ENCODE data around the gene OR5AU1.

OR5AU1 gene

DNA sequence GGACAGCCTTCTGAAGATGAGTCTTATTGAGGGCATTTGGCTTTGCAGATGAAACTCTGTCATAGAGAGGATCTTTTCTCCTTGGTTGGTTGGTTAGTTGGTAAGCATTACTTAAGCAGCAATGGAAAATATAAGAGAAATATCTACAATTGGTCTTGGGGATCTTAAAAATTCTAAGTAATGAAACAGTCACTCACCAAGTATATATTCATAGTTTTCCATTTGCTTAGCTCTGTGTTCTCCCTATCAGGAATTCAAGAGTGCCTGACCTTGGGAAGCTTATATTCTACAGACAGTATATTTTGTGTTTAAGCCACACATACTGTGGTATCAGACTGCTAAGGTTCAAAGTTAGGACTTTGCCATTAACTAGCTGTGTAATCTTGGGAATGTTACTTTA lies at the start of gene OR5AU1:
OR5AU1 (minus strand) TSS at position 101 of the 400 bp plus-strand sequence. CDS start 191 bp downstream, outside the sequence.
- DNase-seq (ENCODE audit: low read depth), result no peak

DNA sequence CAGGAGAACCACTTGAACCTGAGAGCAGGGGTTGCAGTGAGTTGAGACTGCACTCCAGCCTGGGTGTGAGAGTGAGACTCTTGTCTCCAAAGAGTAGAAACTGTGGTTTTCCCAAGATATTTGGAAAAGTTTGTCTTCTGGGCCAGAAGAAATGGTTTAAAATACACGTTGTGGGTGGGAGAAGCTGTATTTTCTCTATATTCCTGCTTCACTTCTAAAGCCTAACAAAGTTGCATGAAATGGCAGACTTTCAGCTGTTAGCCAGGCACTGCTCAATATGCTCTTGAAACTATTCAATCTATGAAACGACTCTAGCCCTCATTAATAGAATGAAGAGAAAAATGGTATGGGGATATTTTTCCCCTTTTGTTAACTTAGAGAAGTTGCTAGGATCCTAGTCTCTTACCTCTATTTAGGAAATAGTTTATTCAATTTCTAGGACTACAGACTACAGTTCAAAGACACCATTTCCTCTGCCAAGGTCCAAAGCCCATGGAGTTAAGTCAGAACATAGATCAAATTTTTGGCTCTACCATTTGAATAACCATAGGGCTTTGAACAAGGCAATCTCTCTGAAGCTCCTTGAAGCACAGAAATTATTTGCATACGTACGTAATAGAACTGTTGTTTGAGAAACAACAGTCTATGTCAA lies 49.3 kb upstream of the OR5AU1 start:
- no peak for DNase-seq (ENCODE audit: low read depth)

- DNase-seq (ENCODE audit: low read depth), result no peak
These were observed 48.5 kb upstream of the OR5AU1 start for GRCh38 chr14:21204167-21205025.

- no peak for DNase-seq (ENCODE audit: low read depth)
These were observed 47.8 kb upstream of the OR5AU1 start for GRCh38 chr14:21203470-21204166.

DNA sequence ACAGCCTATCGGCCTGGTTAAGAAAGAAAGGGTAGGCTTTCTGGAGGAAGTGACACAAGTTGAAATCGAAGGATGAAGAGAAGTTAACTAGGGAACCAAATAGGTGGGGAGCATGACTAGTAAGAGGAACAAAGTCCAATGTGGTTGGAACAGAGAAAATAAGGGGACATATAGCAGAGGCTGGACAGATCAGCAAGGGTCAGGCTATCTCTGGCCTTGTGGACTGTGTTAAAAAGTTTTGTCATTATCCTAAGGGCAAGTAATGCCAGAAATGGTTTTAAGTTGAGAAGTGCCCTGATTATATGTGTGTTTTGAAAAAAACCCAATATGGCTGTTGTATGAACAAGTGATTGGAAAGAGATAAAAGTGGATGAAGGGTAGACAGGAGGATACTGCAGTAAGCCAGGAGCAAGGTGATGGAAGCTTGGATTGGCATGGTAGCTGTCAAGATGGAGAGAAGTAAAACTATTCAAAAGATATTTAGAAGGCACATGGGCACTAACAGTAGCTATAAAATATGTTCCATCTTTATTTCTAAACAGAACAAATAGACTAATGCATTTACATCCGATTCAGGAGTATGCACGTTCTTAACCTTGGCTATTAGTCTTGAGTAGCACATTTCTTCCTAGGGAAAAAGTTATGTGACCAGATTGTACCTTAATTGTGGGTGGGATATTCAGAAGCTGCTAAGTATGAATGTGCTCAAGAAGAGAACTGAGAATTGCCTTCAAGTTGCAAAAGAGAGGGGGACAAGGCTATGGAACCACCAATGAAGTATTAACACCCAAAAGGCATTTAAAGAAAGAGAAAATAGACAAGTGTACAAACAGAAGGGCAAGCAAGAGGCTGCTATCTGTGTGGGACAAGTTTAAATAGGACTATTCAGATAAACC lies 46.8 kb upstream of the OR5AU1 start:
- DNase-seq (ENCODE audit: low read depth), result no peak

DNA sequence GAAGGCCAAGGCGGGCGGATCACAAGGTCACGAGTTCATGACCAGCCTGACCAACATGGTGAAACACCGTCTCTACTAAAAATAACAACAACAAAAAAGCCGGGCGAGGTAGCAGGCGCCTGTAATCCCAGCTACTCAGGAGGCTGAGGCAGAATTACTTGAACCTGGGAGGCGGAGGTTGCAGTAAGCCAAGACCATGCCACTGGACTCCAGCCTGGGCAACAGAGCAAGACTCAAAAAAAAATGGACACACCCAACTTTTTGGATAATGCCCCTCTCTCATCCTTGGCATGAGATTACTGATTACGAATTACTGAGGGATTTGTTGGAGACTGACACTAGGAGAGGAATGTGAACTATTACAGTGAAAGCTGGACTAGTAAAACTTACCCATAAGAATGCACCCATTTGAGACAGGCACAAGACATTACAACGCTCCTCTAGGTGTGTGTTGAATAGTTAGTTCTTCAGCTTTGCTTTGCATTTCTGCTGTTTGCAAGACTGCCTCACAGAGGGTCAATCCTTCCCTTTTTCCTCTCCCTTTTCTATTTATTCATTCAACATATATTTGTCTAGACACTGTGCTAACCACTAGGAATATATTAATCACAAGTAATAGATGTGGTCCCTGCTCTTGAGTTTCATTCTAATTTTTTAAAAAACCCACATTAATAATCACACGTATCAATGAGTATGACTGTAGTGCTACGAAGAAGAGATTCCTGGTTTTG lies 46.0 kb upstream of the OR5AU1 start:
- DNase-seq (ENCODE audit: low read depth), result no peak

GRCh38 chr14:21200752-21201461 lies 45.0 kb upstream of the OR5AU1 start:
- DNase-seq (ENCODE audit: low read depth), result no peak

- DNase-seq (ENCODE audit: low read depth), result no peak
These were observed 44.0 kb upstream of the OR5AU1 start for GRCh38 chr14:21199611-21200560.

DNA sequence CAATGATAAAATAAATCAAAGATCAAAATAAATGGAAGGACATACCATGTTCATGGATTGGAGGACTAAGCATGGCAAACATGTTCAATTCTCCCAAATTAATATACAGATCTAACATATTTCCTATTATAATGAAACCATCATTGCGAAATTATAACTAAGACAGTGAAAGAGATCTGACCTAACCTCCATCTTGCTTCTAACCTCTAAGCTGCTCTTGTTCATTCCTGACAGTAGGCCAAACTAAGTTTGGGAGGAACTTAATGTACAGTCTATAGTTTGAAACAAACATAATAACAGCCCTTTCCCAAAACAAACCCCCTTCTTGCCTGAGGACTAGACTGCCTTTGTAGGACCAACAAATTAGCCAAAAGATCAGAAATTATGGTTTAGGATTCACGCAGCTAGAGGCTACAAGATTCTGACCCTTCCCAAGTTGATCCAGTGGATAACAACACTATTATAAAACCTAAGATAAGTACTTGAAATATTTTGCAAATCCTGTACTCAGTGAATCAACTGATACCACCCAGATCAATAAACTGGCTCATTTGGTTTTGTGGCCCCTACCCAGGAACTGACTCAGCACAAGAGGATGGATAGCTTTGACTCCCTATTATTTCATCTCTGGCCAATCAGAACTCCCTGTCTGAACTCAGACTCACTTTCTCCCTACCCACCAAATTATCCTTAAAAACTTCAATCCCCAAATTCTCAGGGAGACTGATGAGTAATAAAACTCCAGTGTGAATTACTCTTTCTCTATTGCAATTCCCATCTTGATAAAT lies 41.7 kb upstream of the OR5AU1 start:
- no peak for DNase-seq (ENCODE audit: low read depth)

GRCh38 chr14:21194597-21194996 lies 38.7 kb upstream of the OR5AU1 start:
- DNase-seq (ENCODE audit: low read depth), result no peak

- no peak for DNase-seq (ENCODE audit: low read depth)
These were observed 37.1 kb upstream of the OR5AU1 start for GRCh38 chr14:21192875-21193535.

DNA sequence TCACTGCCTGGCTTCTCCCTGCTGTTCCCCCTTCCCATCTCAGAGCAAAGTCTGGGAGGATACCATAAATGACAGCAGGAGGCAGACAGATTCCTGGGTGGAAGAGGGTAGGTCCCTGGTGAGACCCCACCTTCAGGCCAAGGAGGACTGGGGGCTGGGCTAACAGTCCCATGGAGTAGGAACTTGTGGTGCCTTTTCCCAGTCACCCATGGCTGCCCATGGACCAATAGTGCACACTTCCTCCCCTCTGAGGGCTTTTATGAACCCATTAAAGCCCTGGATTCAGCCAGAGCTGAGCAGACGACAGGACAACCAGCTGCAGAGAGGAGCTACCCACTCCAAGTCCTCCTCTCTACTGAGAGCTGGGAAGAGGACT lies 36.6 kb upstream of the OR5AU1 start:
- DNase-seq (ENCODE audit: low read depth), result no peak

GRCh38 chr14:21191809-21192446 lies 36.1 kb upstream of the OR5AU1 start:
- peak; percentile 52 for DNase-seq (ENCODE audit: low read depth)

DNA sequence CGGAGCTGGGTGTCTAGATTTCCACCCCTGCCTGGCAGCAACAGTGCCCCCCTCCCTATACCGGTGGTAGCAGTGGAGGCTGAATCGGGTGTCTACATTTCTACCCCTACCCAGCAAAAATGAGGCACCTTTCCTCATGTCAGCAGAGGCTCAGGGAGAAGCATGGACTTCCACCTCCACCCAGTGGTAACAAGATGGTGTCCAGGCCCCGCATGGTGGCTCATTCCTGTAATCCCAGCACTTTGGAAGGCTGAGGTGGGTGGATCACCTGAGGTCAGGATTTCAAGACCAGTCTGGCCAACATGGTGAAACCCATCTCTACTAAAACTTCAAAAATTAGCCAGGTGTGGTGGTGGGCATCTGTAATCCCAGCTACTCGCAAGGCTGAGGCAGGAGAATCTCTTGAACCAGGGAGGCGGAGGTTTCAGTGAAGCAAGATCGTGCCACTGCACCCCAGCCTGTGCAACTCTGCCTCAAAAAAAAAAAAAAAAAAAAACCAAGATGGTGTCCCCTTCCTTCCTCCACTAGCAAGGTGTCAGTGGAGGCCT lies 35.5 kb upstream of the OR5AU1 start:
- no peak for DNase-seq (ENCODE audit: low read depth)

GRCh38 chr14:21185491-21185890 lies 29.6 kb upstream of the OR5AU1 start:
- no peak for DNase-seq (ENCODE audit: low read depth)

DNA sequence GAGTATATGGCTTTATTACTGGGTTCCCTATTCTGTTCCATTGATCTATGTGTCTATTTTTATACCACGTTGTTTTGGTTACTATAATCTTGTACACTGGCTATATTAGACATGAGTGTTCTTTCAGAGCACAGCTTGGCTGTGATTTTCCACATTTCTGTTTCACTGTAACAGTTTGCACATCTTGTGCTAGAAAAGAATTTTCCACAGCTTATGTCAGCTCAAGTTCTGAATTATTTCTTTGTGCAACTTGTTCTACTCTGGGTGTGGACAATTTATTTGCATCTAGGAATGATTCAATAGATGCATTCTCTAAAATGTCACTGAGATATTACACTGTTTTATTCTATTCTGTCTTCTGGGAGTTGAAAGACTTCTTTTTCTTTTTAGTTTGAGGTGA lies 28.4 kb upstream of the OR5AU1 start:
- no peak for DNase-seq (ENCODE audit: low read depth)

- DNase-seq (ENCODE audit: low read depth), result no peak
These were observed 26.3 kb upstream of the OR5AU1 start for GRCh38 chr14:21182166-21182565.

Measured in stimulated activated CD8-positive, alpha-beta memory T cell treated with anti-CD3 and anti-CD28 coated beads, Interleukin-4, amount 100 ng/mL, for 24 hours (primary cell).